Mesendoderm (in vitro differentiated cells): Measurements from ENCODE around the gene OR6V1.
"Not testable (repeated sequence)": the region's sequence is repeated elsewhere in the genome, so short reads cannot be mapped to it uniquely, and the experiment has no call there.

Experiments
- DNase-seq: peaks from one replicate; pipeline ENCODE4 v3.0.0; 2013
- H2AK5ac ChIP-seq: 2 replicates; pipeline ENCODE4 v1.6.1; 2013; ENCODE audit warnings: low read length, inconsistent platforms
- H2BK120ac ChIP-seq: 2 replicates; pipeline ENCODE4 v1.6.1; 2013; ENCODE audit warnings: low read depth, mild to moderate bottlenecking, low read length, moderate library complexity, mixed read lengths
- H2BK15ac ChIP-seq: replicated peaks from 2 replicates; pipeline ENCODE4 v1.6.1; 2013; ENCODE audit warnings: low read depth, mild to moderate bottlenecking, moderate library complexity
- H2BK5ac ChIP-seq: 2 replicates; pipeline ENCODE4 v1.6.1; 2013; ENCODE audit warnings: low read length, inconsistent platforms
- H3K18ac ChIP-seq: 2 replicates; pipeline ENCODE4 v1.6.1; 2013; ENCODE audit warnings: mild to moderate bottlenecking, low read length, mixed read lengths
- H3K23ac ChIP-seq: one replicate; pipeline ENCODE4 v1.6.1; 2013; ENCODE audit warnings: low read length
- H3K27ac ChIP-seq: 2 replicates; pipeline ENCODE4 v1.5.1; 2013; ENCODE audit warnings: low read depth, mild to moderate bottlenecking, inconsistent platforms, low read length, moderate library complexity
- H3K27me3 ChIP-seq: 2 replicates; pipeline ENCODE4 v1.6.1; 2013; ENCODE audit warnings: low read length, control low read depth, mild to moderate bottlenecking, inconsistent platforms; ENCODE audit not compliant: insufficient read depth, poor library complexity
- H3K36me3 ChIP-seq: 2 replicates; pipeline ENCODE4 v1.6.1; 2013; ENCODE audit warnings: low read length, inconsistent platforms; ENCODE audit not compliant: control insufficient read depth, insufficient read depth
- H3K4ac ChIP-seq: one replicate; pipeline ENCODE4 v1.6.1; 2013; ENCODE audit warnings: low read depth, mild to moderate bottlenecking, low read length, moderate library complexity
- H3K4me1 ChIP-seq: 2 replicates; pipeline ENCODE4 v1.6.1; 2013; ENCODE audit warnings: low read depth, low read length, inconsistent platforms; ENCODE audit not compliant: control insufficient read depth
- H3K4me2 ChIP-seq: 2 replicates; pipeline ENCODE4 v1.6.1; 2013; ENCODE audit warnings: low read length
- H3K4me3 ChIP-seq: 2 replicates; pipeline ENCODE4 v1.5.1; 2013; ENCODE audit warnings: mild to moderate bottlenecking, low read length
- H3K56ac ChIP-seq: one replicate; pipeline ENCODE4 v1.6.1; 2013; ENCODE audit warnings: low read length
- H3K79me1 ChIP-seq: 2 replicates; pipeline ENCODE4 v1.6.1; 2013; ENCODE audit warnings: low read length, inconsistent platforms
- H3K79me2 ChIP-seq: 2 replicates; pipeline ENCODE4 v1.6.1; 2013; ENCODE audit warnings: mild to moderate bottlenecking, low read length; ENCODE audit not compliant: control insufficient read depth, insufficient read depth
- H3K9ac ChIP-seq: 2 replicates; pipeline ENCODE4 v1.6.1; 2013; ENCODE audit warnings: low read length, inconsistent platforms
- H4K5ac ChIP-seq: one replicate; pipeline ENCODE4 v1.6.1; 2013; ENCODE audit warnings: low read length
- H4K8ac ChIP-seq: one replicate; pipeline ENCODE4 v1.6.1; 2013; ENCODE audit warnings: low read depth, mild to moderate bottlenecking, control low read depth, low read length, moderate library complexity
- WGBS: extraction: QIAGEN DNeasy Blood & Tissue Kit; methylation state at CpG from one replicate; pipeline ENCODE4 v1.1.7; 2013; ENCODE audit warnings: low lambda C conversion rate, missing lambda C conversion rate; ENCODE audit not compliant: insufficient coverage; ENCODE audit errors: extremely low coverage; 5-methylcytosine and 5-hydroxymethylcytosine counted together

Gene OR6V1

DNA sequence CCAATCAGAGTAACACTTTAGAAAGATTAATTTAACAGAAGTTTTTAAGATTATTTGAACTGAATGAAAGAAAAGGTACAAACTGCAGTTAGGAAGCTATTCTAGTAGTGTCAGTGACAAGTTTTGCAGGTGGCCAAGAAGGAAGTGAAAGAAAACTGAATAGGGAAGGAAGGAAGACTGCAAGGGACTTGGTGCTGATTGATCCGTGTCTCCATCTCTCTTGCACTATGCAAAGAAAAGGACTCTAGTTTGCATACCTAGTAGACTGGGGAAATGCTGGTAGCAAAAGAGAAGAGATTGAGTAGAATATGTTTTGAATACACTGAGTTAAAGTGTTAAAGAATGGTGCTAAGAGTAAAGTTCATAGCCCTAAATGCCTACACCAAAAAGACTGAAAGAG is 33.0 kb downstream of the OR6V1 start:
- H3K18ac ChIP-seq: no peak overlapping the region
- H3K27ac ChIP-seq: no peak overlapping the region
- no peak overlapping the region for H4K8ac ChIP-seq
- no peak overlapping the region for H4K5ac ChIP-seq
- no peaks in the 10 kb centered on the region for H3K79me1 ChIP-seq
- no CpG with 5 or more reads among the region's 1 CpG for WGBS
- no peak overlapping the region for H3K4me3 ChIP-seq
- H2BK15ac ChIP-seq: no peak overlapping the region
- H3K56ac ChIP-seq: no peak overlapping the region
- no peak overlapping the region for H3K4me2 ChIP-seq
- H3K4ac ChIP-seq: no peak overlapping the region
- no peaks in the 10 kb centered on the region for H3K36me3 ChIP-seq
- H2AK5ac ChIP-seq: no peak overlapping the region
- no peak overlapping the region for H3K23ac ChIP-seq
- H3K27me3 ChIP-seq: no peaks in the 10 kb centered on the region
- no peaks in the 10 kb centered on the region for H3K4me1 ChIP-seq
- H2BK120ac ChIP-seq: no peak overlapping the region
- H3K9ac ChIP-seq: no peak overlapping the region
- no peak for DNase-seq
- no peaks in the 10 kb centered on the region for H3K79me2 ChIP-seq
- H2BK5ac ChIP-seq: no peak overlapping the region

DNA sequence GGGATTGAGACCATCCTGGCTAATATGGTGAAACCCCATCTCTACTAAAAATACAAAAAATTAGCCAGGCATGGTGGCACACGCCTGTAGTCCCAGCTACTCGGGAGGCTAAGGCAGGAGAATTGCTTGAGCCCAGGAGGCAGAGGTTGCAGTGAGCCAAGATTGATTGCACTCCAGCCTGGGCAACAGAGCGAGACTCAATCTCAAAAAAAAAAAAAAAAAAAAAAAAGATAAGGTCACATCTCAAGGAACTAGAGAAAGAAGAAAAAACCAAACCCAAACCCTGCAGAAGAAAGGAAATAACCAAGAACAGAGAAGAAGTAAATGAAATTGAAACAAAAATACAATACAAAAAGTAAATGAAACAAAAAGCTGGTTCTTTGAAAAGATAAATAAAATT is 33.5 kb downstream of the OR6V1 start:
- not testable (repeated sequence) for H3K36me3 ChIP-seq, H2BK120ac ChIP-seq, H3K56ac ChIP-seq, H3K27me3 ChIP-seq, H3K18ac ChIP-seq, H4K5ac ChIP-seq, H3K79me2 ChIP-seq, DNase-seq, H2BK5ac ChIP-seq, H3K79me1 ChIP-seq, H3K27ac ChIP-seq, H2BK15ac ChIP-seq, H4K8ac ChIP-seq, H3K4me2 ChIP-seq, H3K4me3 ChIP-seq, H3K23ac ChIP-seq, H3K4me1 ChIP-seq, H3K9ac ChIP-seq, H3K4ac ChIP-seq, H2AK5ac ChIP-seq
- WGBS: no CpG with 5 or more reads among the region's 3 CpGs

DNA sequence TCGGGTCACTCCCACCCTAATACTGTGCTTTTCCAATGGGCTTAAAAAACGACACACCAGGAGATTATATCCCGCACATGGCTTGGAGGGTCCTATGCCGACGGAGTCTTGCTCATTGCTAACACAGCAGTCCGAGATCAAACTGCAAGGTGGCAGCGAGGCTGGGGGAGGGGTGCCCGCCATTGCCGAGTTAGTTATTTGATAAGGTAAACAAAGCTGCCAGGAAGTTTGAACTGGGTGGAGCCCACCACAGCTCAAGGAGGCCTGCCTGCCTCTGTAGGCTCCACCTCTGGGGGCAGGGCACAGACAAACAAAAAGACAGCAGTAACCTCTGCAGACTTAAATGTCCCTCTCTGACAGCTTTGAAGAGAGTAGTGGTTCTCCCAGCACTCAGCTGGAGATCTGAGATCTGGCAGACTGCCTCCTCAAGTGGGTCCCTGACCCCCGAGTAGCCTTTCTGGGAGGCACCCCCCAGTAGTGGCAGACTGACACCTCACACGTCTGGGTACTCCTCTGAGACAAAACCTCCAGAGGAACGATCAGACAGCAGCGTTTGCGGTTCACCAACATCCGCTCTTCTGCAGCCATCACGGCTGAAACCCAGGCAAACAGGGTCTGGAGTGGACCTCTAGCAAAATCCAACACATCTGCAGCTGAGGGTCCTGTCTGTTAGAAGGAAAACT is 36.5 kb downstream of the OR6V1 start:
- H2AK5ac ChIP-seq, H3K23ac ChIP-seq, H3K36me3 ChIP-seq, H3K27me3 ChIP-seq, H4K8ac ChIP-seq, H4K5ac ChIP-seq, H3K9ac ChIP-seq, H3K56ac ChIP-seq, H2BK5ac ChIP-seq, H3K4me2 ChIP-seq, H3K18ac ChIP-seq, H3K4me3 ChIP-seq, H3K27ac ChIP-seq, DNase-seq, H3K79me2 ChIP-seq, H3K4me1 ChIP-seq, H3K79me1 ChIP-seq, H2BK15ac ChIP-seq, H3K4ac ChIP-seq, H2BK120ac ChIP-seq: not testable (repeated sequence)
- WGBS: no CpG with 5 or more reads among the region's 16 CpGs

DNA sequence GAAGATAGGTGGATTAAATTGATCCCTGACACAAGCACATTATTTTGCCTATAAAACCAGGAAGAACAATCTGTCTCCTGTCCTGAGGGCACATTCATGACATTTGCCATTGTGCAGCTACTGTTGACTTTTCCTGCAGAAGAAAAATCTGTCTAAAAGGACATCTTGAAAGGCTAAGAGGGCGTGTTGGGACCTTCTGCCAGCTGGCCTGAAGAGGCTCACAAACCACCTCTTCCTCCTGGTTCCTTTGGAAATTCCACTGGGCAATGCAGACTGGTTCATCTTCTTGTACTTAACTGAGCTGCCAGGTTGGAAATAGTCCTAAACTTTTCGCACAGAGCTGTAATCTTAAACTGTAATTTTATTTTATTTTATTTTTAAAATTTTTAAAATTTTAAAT is 44.0 kb downstream of the OR6V1 start:
- H2BK120ac ChIP-seq: no peak overlapping the region
- H4K8ac ChIP-seq: no peak overlapping the region
- no peak overlapping the region for H3K18ac ChIP-seq
- H2BK15ac ChIP-seq: no peak overlapping the region
- DNase-seq: no peak
- no peaks in the 10 kb centered on the region for H3K27me3 ChIP-seq
- H2BK5ac ChIP-seq: no peak overlapping the region
- H3K36me3 ChIP-seq: no peaks in the 10 kb centered on the region
- no peak overlapping the region for H2AK5ac ChIP-seq
- H3K56ac ChIP-seq: no peak overlapping the region
- H3K23ac ChIP-seq: no peak overlapping the region
- H3K79me2 ChIP-seq: no peaks in the 10 kb centered on the region
- no peak overlapping the region for H4K5ac ChIP-seq
- no peak overlapping the region for H3K27ac ChIP-seq
- no CpG with 5 or more reads among the region's 2 CpGs for WGBS
- H3K4me3 ChIP-seq: no peak overlapping the region
- no peak overlapping the region for H3K4ac ChIP-seq
- no peak overlapping the region for H3K9ac ChIP-seq
- H3K79me1 ChIP-seq: no peaks in the 10 kb centered on the region
- no peaks in the 10 kb centered on the region for H3K4me1 ChIP-seq
- H3K4me2 ChIP-seq: no peak overlapping the region

DNA sequence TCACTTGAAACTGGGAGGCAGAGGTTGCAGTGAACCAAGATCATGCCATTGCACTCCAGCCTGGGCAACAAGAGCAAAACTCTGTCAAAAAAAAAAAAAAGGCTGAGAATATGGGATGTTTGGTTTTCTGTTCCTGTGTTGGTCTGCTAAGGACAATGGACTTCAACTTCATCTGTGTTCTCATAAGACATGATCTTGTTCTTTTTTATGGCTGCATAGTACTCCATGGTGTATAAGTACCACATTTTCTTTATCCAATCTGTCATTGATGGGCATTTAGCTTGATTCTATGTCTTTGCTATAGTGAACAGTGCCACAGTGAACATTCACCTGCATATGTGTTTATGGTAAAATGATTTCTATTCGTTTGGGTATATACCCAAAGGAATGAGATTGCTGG is 47.4 kb downstream of the OR6V1 start:
- not testable (repeated sequence) for H3K27ac ChIP-seq, H2BK15ac ChIP-seq, H3K36me3 ChIP-seq, H3K4me2 ChIP-seq, H4K8ac ChIP-seq, H3K79me1 ChIP-seq, H2BK120ac ChIP-seq, H3K9ac ChIP-seq, H3K4me1 ChIP-seq, H2AK5ac ChIP-seq, H3K23ac ChIP-seq, DNase-seq, H3K79me2 ChIP-seq, H3K18ac ChIP-seq, H3K4me3 ChIP-seq, H3K4ac ChIP-seq, H3K27me3 ChIP-seq, H4K5ac ChIP-seq, H2BK5ac ChIP-seq, H3K56ac ChIP-seq
- no CpG with 5 or more reads among the region's 1 CpG for WGBS
